Peyer's patch (tissue), 4 donors: ENCODE data around the gene SASH1.

ENCODE experiments used
- POLR2A ChIP-seq, 2 donors: fragments of 450-650 bp; IDR thresholded peaks; one replicate each; pipeline ENCODE4 v1.5.1; 2017; ENCODE audit warnings: antibody characterized with exemption in 2 of 2, mild to moderate bottlenecking in 2 of 2, moderate library complexity in 2 of 2
- TF ChIP-seq, protein P1 (sequence below), 6 experiments: fragments of 450-650 bp in 4 of 6; fragments of 200-600 bp in 2 of 6; sonication (generic) in 1 of 6; IDR thresholded peaks; one replicate each; pipeline ENCODE4 v1.5.1; 2017 to 2019; ENCODE audit warnings: antibody characterized with exemption in 6 of 6, mild to moderate bottlenecking in 3 of 6, moderate library complexity in 1 of 6

DNA sequence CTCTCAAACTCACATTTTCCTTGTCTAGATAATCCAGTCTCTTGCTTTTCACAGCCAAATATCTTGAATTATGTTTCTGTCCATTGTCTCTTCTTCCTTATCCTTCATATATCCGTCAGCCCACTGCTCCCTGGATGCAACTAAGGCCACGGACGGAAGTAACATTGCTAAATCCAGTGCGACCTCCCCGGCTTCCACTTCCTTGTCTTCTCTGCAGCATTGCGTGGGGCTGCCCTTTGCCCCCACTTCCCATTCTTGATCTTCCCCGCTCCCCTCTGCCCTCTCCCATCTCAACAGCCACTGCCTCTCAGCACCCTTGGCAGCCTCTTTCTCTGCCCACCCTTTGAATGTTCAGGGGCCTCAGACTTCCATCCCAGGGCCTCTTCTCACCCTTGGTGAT, 213.8 kb downstream of the SASH1 start:
- TF ChIP-seq, protein P1, sequence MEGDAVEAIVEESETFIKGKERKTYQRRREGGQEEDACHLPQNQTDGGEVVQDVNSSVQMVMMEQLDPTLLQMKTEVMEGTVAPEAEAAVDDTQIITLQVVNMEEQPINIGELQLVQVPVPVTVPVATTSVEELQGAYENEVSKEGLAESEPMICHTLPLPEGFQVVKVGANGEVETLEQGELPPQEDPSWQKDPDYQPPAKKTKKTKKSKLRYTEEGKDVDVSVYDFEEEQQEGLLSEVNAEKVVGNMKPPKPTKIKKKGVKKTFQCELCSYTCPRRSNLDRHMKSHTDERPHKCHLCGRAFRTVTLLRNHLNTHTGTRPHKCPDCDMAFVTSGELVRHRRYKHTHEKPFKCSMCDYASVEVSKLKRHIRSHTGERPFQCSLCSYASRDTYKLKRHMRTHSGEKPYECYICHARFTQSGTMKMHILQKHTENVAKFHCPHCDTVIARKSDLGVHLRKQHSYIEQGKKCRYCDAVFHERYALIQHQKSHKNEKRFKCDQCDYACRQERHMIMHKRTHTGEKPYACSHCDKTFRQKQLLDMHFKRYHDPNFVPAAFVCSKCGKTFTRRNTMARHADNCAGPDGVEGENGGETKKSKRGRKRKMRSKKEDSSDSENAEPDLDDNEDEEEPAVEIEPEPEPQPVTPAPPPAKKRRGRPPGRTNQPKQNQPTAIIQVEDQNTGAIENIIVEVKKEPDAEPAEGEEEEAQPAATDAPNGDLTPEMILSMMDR (IDR thresholded peaks at IDR 0.05), result no peak
- TF ChIP-seq POLR2A (IDR thresholded peaks at IDR 0.05), result no peak
